ENCODE data around the gene NXPH1.
"Not testable (repeated sequence)": the region's sequence is repeated elsewhere in the genome, so short reads cannot be mapped to it uniquely, and the experiment has no call there.

NXPH1 gene

GRCh38 chr7:8719102-8719501 lies 285.7 kb downstream of the NXPH1 start:
- no peak for DNase-seq (ENCODE audit: low read depth in 3 of 3)

GRCh38 chr7:8724080-8724718 lies 290.8 kb downstream of the NXPH1 start:
- DNase-seq (ENCODE audit: low read depth in 3 of 3), result no peak

GRCh38 chr7:8731756-8732155 lies 298.3 kb downstream of the NXPH1 start:
- DNase-seq (ENCODE audit: low read depth in 3 of 3), result not testable (repeated sequence)

GRCh38 chr7:8739837-8740236 lies 306.4 kb downstream of the NXPH1 start:
- no peak for DNase-seq (ENCODE audit: low read depth in 3 of 3)

- no peak for DNase-seq (ENCODE audit: low read depth in 3 of 3)
Observed at GRCh38 chr7:8742837-8743236, 309.4 kb downstream of the NXPH1 start.

- no peak for DNase-seq (ENCODE audit: low read depth in 3 of 3)
Observed at GRCh38 chr7:8747338-8747737, 313.9 kb downstream of the NXPH1 start.

GRCh38 chr7:8751557-8752231 lies 318.3 kb downstream of the NXPH1 start:
- DNase-seq (ENCODE audit: low read depth in 3 of 3), result no peak

- no peak for DNase-seq (ENCODE audit: low read depth in 3 of 3)
Observed at GRCh38 chr7:8753355-8753754, 319.9 kb downstream of the NXPH1 start.

GRCh38 chr7:8761731-8762130 lies 328.3 kb downstream of the NXPH1 start:
- no peak for DNase-seq (ENCODE audit: low read depth in 3 of 3)

GRCh38 chr7:8762803-8763202 lies 329.4 kb downstream of the NXPH1 start:
- no peak for DNase-seq (ENCODE audit: low read depth in 3 of 3)

- DNase-seq (ENCODE audit: low read depth in 3 of 3), result no peak
Observed at GRCh38 chr7:8765374-8765773, 332.0 kb downstream of the NXPH1 start.

GRCh38 chr7:8773518-8773917 lies 340.1 kb downstream of the NXPH1 start:
- no peak for DNase-seq (ENCODE audit: low read depth in 3 of 3)

GRCh38 chr7:8778459-8778858 lies 345.1 kb downstream of the NXPH1 start:
- DNase-seq (ENCODE audit: low read depth in 3 of 3), result no peak

GRCh38 chr7:8781166-8781565 lies 347.8 kb downstream of the NXPH1 start:
- no peak for DNase-seq (ENCODE audit: low read depth in 3 of 3)

- DNase-seq (ENCODE audit: low read depth in 3 of 3), result no peak
Observed at GRCh38 chr7:8783229-8783628, 349.8 kb downstream of the NXPH1 start.

- DNase-seq (ENCODE audit: low read depth in 3 of 3), result no peak
Observed at GRCh38 chr7:8785081-8785480, 351.7 kb downstream of the NXPH1 start.

GRCh38 chr7:8800986-8801385 lies 367.6 kb downstream of the NXPH1 start:
- DNase-seq (ENCODE audit: low read depth in 3 of 3), result no peak

All from stimulated activated CD4-positive, alpha-beta T cell treated with anti-CD3 and anti-CD28 coated beads, TNF-alpha, amount 100 ng/mL, for 4 hours (primary cell).